Hepatocyte (in vitro differentiated cells): Measurements from ENCODE around the gene C16orf82.

Experiments used
- CTCF ChIP-seq: fragments of 200-600 bp; sonication (generic); IDR thresholded peaks from 2 replicates; pipeline ENCODE4 v1.5.1; 2016; ENCODE audit warnings: antibody characterized with exemption, mild to moderate bottlenecking; ENCODE audit not compliant: poor library complexity
- EZH2 ChIP-seq: fragments of 200-600 bp; sonication (generic); IDR thresholded peaks from 2 replicates; pipeline ENCODE4 v1.6.1; 2016; ENCODE audit warnings: antibody characterized with exemption, mild to moderate bottlenecking, borderline replicate concordance
- EZH2phosphoT487 ChIP-seq: fragments of 200-600 bp; sonication (generic); IDR thresholded peaks from one replicate; pipeline ENCODE4 v1.6.1; 2018; ENCODE audit warnings: antibody characterized with exemption, mild to moderate bottlenecking, low read depth, moderate library complexity; ENCODE audit not compliant: unreplicated experiment, severe bottlenecking

GRCh38 chr16:27024010-27024409 is 42.7 kb upstream of the C16orf82 start:
- TF ChIP-seq CTCF: no peak
- no peak for TF ChIP-seq EZH2
- TF ChIP-seq EZH2phosphoT487: no peak
